MCF 10A (cell line): ENCODE measurements around the gene FCAMR. TPM values are rescaled to one million over a fixed set of nuclear protein-coding genes. Genes with fewer than 3 reads are reported as not detected.

Source experiments
- BruUV-seq: library from RNA; stranded (reverse); fragments of 400-500 nt; replicated peaks from 2 replicates; lab custom pipeline; 2021; lab: Mats Ljungman, UMichigan
- CTCF ChIA-PET: fragments of 300-600 bp; sonication (Branson Sonifier 250); formaldehyde crosslinking; extraction: SDS; loops from one replicate; lab custom pipeline; 2021; ENCODE audit warnings: antibody characterized with exemption, inconsistent platforms; lab: Yijun Ruan, JAX
- POLR2A ChIA-PET: fragments of 300-600, 350-650 bp; sonication (Branson Sonifier 250); formaldehyde crosslinking; extraction: SDS; loops from one replicate; lab custom pipeline; 2020; ENCODE audit warnings: antibody characterized with exemption, inconsistent platforms; lab: Yijun Ruan, JAX
- DNase-seq: peaks from one replicate; pipeline ENCODE4 v3.0.0-alpha.2; 2018; ENCODE audit not compliant: unreplicated experiment
- H3K27ac Mint-ChIP-seq: one replicate; pipeline ENCODE4 v1.8.0; 2022; ENCODE audit warnings: mild to moderate bottlenecking, low read depth, mixed read lengths; ENCODE audit not compliant: unreplicated experiment
- H3K27me3 Mint-ChIP-seq: one replicate; pipeline ENCODE4 v1.8.0; 2022; ENCODE audit warnings: mixed read lengths; ENCODE audit not compliant: insufficient read depth, unreplicated experiment
- H3K36me3 Mint-ChIP-seq: one replicate; pipeline ENCODE4 v1.8.0; 2022; ENCODE audit warnings: mild to moderate bottlenecking, moderate library complexity, mixed read lengths; ENCODE audit not compliant: insufficient read depth, unreplicated experiment
- H3K4me1 Mint-ChIP-seq: one replicate; pipeline ENCODE4 v1.8.0; 2022; ENCODE audit warnings: mixed read lengths; ENCODE audit not compliant: insufficient read depth, unreplicated experiment
- H3K4me3 Mint-ChIP-seq: one replicate; pipeline ENCODE4 v1.8.0; 2022; ENCODE audit warnings: mild to moderate bottlenecking, moderate library complexity, mixed read lengths; ENCODE audit not compliant: unreplicated experiment
- H3K9me3 Mint-ChIP-seq: one replicate; pipeline ENCODE4 v1.8.0; 2022; ENCODE audit warnings: mixed read lengths; ENCODE audit not compliant: unreplicated experiment
- CTCF ChIP-seq: fragments of 200-600 bp; IDR thresholded peaks from one replicate; pipeline ENCODE4 v1.8.0; 2022; ENCODE audit warnings: antibody characterized with exemption, mild to moderate bottlenecking; ENCODE audit not compliant: unreplicated experiment
- intact Hi-C: fragments of 100-400 bp; cut with micrococcal nuclease; formaldehyde crosslinking; loops from 2 replicates; pipeline ENCODE4 v1.14.1; 2022
- total RNA-seq: library from RNA; stranded (reverse); gene quantifications from 2 replicates; pipeline ENCODE4 v1.2.3, GENCODE V29; 2022

Gene FCAMR
- total RNA-seq, 1 experiment from 2014 or later = not detected

DNA sequence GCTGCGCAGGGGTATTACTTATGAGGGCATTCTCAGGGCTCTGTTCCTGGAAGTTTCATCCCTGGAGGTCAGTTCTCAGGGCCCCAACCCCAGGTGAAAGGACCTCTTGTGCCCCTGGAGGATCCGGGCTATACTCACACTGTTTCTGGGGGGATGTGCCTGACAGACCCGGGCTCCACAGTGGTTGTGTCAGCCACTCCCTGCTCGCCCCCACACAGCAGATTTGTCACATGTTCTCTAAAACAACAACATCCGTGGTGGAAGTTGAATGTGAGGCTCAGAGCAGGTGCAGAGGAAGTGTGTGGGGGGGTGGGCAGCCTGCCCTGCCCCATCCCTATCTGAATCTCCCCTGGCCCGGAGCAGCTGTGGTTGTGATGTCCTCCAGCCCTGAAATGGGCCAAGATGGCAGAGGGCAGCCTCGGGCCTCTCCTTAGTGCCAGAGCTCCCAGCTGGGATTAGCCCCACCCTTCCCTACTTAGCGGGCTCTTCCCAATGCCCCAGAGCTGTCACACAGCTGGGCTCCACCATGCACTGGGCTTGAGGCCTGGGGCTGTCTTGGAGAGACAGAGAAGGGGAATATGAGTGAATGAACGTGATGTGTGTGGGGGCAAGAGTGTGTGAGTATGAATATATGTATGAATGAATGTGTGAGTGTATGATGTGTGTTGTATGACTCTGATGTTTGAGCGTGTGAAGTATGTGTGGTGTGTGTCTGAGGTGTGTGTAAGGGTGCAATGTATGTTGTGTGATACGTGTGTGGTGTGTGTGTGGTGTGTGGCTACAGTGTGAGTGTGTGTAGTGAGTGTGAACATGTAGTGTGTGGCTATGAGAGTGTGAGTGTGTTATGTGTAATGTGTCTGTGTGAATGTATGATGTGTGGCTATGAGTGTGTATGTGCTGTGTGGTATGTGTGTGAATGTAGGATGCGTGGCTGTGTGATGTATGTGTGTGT is 47.0 kb downstream of the FCAMR start:
- Mint-ChIP-seq H3K4me3 (no peak overlapping the region), H3K27me3 (no peaks in the 10 kb centered on the region), H3K9me3 (no peaks in the 10 kb centered on the region), H3K4me1 (no peaks in the 10 kb centered on the region), H3K36me3 (no peaks in the 10 kb centered on the region), H3K27ac (no peak overlapping the region)
- intact Hi-C loops = no loop called here
- no TSS peak for BruUV-seq
- DNase-seq = no peak
- ChIA-PET CTCF (interaction anchor here (0.7 to 13.0 kb wide), 5 partner anchors 11 to 114 kb away, joined by 3 to 287 read pairs (median 4); no protein-coding TSS in a partner anchor), POLR2A (interaction anchor here (0.7 kb wide), 1 partner anchor 20 kb away, joined by 3 read pairs; no protein-coding TSS in a partner anchor)
- no peak for TF ChIP-seq CTCF

- no peaks in the 10 kb centered on the region for H3K4me1 Mint-ChIP-seq
- no peak for DNase-seq
- H3K4me3 Mint-ChIP-seq = no peak overlapping the region
- ChIA-PET POLR2A (interaction anchor here (0.7 to 1.8 kb wide), 3 partner anchors 9 to 188 kb away, joined by 3 to 5 read pairs (median 3); no protein-coding TSS in a partner anchor), CTCF (interaction anchor here (0.7 to 13.0 kb wide), 6 partner anchors 9 to 113 kb away, joined by 3 to 287 read pairs (median 4); no protein-coding TSS in a partner anchor)
- TF ChIP-seq CTCF = no peak
- H3K36me3 Mint-ChIP-seq = no peaks in the 10 kb centered on the region
- H3K9me3 Mint-ChIP-seq = no peaks in the 10 kb centered on the region
- no peak overlapping the region for H3K27ac Mint-ChIP-seq
- H3K27me3 Mint-ChIP-seq = no peaks in the 10 kb centered on the region
- intact Hi-C loops = no loop called here
- BruUV-seq = no TSS peak
Observed at GRCh38 chr1:206922524-206922923, 47.7 kb downstream of the FCAMR start.

DNA sequence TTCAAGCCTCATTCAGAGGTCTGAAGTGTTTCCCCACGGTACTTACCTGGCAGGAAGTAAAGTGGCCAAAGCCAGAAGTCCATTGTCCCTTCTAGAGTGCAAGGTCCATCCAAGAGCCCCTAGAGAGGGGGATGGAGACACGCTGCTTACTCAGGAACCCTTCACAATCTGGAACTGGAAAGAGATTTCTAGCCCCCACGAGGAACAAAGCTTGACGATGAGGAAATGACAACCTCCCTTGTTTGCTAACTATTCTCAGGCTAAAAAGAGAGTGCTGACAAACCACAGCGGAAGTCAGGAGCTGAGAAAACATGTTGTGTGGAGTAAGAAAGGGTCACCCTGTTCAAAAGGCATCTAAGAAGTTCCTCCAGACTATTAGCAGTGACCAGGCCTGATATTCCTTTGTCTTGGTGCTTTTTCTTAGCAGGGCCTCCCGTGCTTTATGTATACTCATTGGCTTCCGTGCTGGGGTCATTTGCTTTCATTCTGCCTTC is 48.4 kb downstream of the FCAMR start, which contains the start of gene FCMR:
FCMR (minus strand) TSS at position 170 of the 494 bp plus-strand sequence; CDS start at position 83, 87 bp downstream.
- no peak for DNase-seq
- ChIA-PET CTCF (interaction anchor here (0.6 to 13.0 kb wide), 13 partner anchors 10 to 290 kb away, joined by 3 to 287 read pairs (median 3); partner anchors contain the start of gene DYRK3), POLR2A (interaction anchor here (1.3 to 1.8 kb wide), 2 partner anchors 10 to 187 kb away, joined by 3 to 5 read pairs; no protein-coding TSS in a partner anchor)
- no peak within 1 kb of the TSS for H3K27ac Mint-ChIP-seq
- no TSS peak for BruUV-seq
- H3K4me1 Mint-ChIP-seq = no peaks in the 10 kb centered on the region
- H3K9me3 Mint-ChIP-seq = no peaks in the 10 kb centered on the region
- no peak within 1 kb of the TSS for H3K4me3 Mint-ChIP-seq
- no peaks in the 10 kb centered on the region for H3K27me3 Mint-ChIP-seq
- H3K36me3 Mint-ChIP-seq = no peaks in the 10 kb centered on the region
- no peak for TF ChIP-seq CTCF
- intact Hi-C loops = no loop called here
